Skeletal muscle tissue (tissue), 4 donors: ENCODE data around the gene RRN3. TPM values are rescaled to one million over a fixed set of nuclear protein-coding genes. Genes with fewer than 3 reads are reported as not detected.
A peak's percentile ranks its signal among the peaks of the same experiment; 100 is the strongest.
"Not testable (repeated sequence)": the region's sequence is repeated elsewhere in the genome, so short reads cannot be mapped to it uniquely, and the experiment has no call there.

Source experiments
- H3K27ac ChIP-seq: one replicate; pipeline ENCODE4 v1.7.0; 2013; ENCODE audit warnings: mild to moderate bottlenecking, low read depth, low read length, inconsistent platforms
- H3K27me3 ChIP-seq, 3 donors: one replicate each; pipeline ENCODE4 v1.7.0; 2013; ENCODE audit warnings: low read length in 3 of 3; ENCODE audit not compliant: control insufficient read depth in 3 of 3, insufficient read depth in 3 of 3
- H3K36me3 ChIP-seq, 3 donors: one replicate each; pipeline ENCODE4 v1.7.0; 2013; ENCODE audit warnings: low read length in 3 of 3; ENCODE audit not compliant: control insufficient read depth in 3 of 3, insufficient read depth in 3 of 3
- H3K4me1 ChIP-seq, 3 donors: one replicate each; pipeline ENCODE4 v1.7.0; 2013; ENCODE audit warnings: low read length in 3 of 3, mild to moderate bottlenecking in 3 of 3; ENCODE audit not compliant: control insufficient read depth in 3 of 3, insufficient read depth in 3 of 3
- H3K4me3 ChIP-seq, 3 donors: one replicate each; pipeline ENCODE4 v1.7.0; 2013; ENCODE audit warnings: low read length in 3 of 3
- H3K9ac ChIP-seq, 3 donors: one replicate each; pipeline ENCODE4 v1.7.0; 2013; ENCODE audit warnings: low read length in 3 of 3, mild to moderate bottlenecking in 3 of 3, moderate library complexity in 2 of 3, low read depth in 1 of 3
- H3K9me3 ChIP-seq, 3 donors: one replicate each; pipeline ENCODE4 v1.7.0; 2013; ENCODE audit warnings: low read length in 3 of 3; ENCODE audit not compliant: control insufficient read depth in 3 of 3
- total RNA-seq: library from RNA; depleted of rRNA; stranded (reverse); fragments of >200 nt; gene quantifications from one replicate; pipeline ENCODE4 v1.2.3, GENCODE V29; 2014
- donor health status: Osteomylitis.

Gene RRN3
- total RNA-seq, 1 donor from 2014 or later, result 26.6 TPM

DNA sequence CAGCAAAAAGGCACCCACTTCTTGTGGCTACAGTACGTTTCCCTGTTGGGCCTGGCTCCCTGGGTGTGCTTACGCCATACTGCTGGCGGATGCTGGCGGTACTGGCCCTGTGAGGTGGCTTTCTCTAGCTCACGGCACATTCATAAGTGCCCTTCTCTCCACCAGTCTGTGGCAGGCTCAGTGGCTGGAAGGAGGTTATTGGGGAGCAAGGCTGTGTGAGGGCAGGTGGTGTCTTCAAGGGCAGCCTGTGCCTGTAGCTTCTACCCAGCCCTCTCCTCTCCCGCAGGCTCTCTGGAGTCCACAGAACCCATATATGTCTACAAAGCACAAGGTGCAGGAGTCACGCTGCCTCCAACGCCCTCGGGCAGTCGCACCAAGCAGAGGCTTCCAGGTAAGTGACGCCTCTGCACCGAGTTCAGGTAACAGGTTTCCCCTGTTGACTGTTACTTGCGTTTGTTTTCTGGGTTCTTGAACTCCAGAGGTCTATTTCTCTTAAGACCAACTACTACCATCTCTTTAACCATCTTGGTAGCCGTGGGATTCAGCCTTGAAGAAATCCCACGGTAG, 58.8 kb downstream of the RRN3 start:
- H3K9ac ChIP-seq, result no peak overlapping the region
- H3K27me3 ChIP-seq, result no peaks in the 10 kb centered on the region
- H3K9me3 ChIP-seq, result no peaks in the 10 kb centered on the region
- H3K27ac ChIP-seq, result peak overlapping the region; percentile 13
- no peak overlapping the region for H3K4me3 ChIP-seq
- peaks cover 0 to 10% (median 7%) of the 10 kb centered on the region in 3 donors for H3K4me1 ChIP-seq
- peaks cover 61 to 89% (median 87%) of the 10 kb centered on the region in 3 donors for H3K36me3 ChIP-seq

DNA sequence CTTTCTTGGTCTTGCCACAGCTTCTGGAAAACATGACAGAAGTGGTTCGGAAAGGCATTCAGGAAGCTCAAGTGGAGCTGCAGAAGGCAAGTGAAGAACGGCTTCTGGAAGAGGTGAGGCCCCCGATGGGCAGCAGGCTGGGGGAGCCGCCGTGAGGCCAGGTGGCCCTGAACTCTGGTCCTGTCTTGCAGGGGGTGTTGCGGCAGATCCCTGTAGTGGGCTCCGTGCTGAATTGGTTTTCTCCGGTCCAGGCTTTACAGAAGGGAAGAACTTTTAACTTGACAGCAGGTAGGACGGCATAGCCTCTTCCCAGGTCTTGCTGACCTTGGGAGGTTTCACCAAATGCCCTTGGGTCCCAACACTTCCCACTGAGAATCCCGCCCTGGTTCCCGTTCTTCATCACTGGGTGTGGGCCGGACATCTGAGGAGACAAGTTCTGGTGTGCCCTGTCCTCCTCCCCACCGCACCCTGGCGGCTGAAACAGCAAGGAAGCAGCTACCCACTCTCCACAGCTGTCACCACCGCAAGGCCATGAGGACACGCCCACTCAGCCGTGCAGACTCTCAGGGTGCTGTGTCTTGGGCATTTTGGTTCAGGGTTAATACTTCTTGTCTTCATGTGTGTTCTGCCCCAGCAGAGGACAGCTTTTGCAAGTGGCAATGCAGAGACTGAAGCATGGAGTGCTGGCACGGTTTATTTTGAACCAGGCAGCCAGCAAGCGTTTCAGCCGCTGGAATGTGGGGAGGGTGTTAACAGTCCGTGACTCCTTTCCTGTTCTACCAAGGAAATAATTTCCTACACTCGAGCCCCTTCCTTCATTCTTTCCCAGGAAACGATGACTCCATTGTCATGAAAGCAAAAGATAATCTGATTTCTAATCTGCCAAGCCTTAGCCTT, 59.6 kb downstream of the RRN3 start:
- Histone ChIP-seq H3K4me3 (no peak overlapping the region), H3K4me1 (peaks cover 2 to 11% (median 10%) of the 10 kb centered on the region in 3 donors), H3K27me3 (no peaks in the 10 kb centered on the region), H3K9ac (no peak overlapping the region), H3K27ac (peak overlapping the region; percentile 13), H3K9me3 (no peaks in the 10 kb centered on the region), H3K36me3 (peaks cover 58 to 82% (median 81%) of the 10 kb centered on the region in 3 donors)

DNA sequence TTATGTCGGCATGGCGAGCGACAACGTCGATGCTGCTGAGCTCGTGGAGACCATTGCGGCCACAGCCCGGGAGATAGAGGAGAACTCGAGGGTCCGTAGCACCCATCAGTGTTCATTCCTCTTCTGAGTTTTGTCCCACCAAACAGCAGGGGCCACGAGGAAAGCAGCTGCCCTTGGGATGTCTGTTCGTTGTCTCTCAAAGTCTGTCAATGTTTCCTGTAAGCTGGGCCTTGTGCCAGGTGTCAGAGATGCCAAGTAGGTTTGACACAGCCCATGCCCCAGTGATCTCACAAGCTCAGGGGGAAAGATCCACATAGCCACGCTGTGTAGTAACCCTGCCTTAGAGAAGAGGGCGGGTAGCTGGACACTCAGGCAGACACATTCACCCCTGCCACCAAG, 60.8 kb downstream of the RRN3 start:
- H3K36me3 ChIP-seq, result peaks cover 62 to 80% (median 78%) of the 10 kb centered on the region in 3 donors
- H3K4me1 ChIP-seq, result peaks cover 11 to 21% (median 14%) of the 10 kb centered on the region in 3 donors
- H3K27me3 ChIP-seq, result no peaks in the 10 kb centered on the region
- no peak overlapping the region for H3K4me3 ChIP-seq
- no peak overlapping the region for H3K27ac ChIP-seq
- H3K9me3 ChIP-seq, result no peaks in the 10 kb centered on the region
- no peak overlapping the region for H3K9ac ChIP-seq

DNA sequence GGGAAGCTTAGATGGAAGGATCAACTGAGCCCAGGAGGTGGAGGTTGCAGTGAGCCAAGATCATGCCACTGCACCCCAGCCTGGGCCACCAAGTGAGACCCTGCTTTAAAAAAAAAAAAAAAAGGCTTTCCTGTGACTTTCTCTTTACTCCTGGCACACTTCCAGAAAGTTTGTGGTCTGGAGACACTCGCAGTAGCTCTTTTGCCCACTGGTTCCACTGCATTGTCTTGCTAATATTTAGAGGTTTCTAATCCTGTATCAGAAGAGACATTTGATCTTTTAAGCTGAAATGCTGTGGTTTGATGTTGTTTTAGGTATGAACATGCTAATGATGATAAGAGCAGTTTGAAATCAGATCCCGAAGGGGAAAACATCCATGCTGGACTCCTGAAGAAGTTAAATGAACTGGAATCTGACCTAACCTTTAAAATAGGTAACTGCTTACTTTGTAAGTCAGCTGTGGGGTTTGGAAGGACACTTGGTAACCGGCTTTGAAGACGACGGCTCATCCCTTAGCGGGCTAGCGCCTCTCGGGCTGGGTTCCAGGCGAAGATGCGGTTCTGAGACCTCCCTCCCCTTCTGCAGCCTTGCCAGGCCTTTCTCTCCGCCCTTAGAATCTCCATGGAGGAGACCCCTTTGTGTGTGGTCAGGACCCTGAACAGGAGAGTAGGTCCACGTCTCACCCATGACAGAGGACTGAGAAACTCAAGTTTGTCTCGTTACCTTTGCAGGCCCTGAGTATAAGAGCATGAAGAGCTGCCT, 61.3 kb downstream of the RRN3 start:
- no peak overlapping the region for H3K27ac ChIP-seq
- H3K36me3 ChIP-seq, result peaks cover 62 to 76% (median 74%) of the 10 kb centered on the region in 3 donors

DNA sequence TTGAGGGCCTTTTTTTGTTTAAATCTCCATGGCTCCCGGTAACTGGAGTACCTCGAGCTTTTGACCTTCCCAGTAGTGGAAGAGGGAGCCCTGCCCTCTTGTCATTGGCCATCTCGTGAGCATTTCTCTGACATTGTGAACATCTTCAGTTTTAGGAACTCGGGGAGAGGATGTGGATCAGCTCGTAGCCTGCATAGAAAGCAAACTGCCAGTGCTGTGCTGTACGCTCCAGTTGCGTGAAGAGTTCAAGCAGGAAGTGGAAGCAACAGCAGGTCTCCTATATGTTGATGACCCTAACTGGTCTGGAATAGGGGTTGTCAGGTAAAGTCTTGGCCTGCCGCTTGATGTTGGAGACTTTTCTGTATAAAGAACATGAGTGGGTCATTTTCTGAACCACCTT, 62.5 kb downstream of the RRN3 start:
- H3K4me1 ChIP-seq, result peaks cover 20 to 35% (median 22%) of the 10 kb centered on the region in 3 donors
- H3K27me3 ChIP-seq, result no peaks in the 10 kb centered on the region
- no peaks in the 10 kb centered on the region for H3K9me3 ChIP-seq
- peaks cover 57 to 71% (median 64%) of the 10 kb centered on the region in 3 donors for H3K36me3 ChIP-seq
- H3K9ac ChIP-seq, result no peak overlapping the region
- H3K4me3 ChIP-seq, result no peak overlapping the region
- no peak overlapping the region for H3K27ac ChIP-seq

More for the DNA sequence above, 61.3 kb downstream of the RRN3 start:
- Histone ChIP-seq H3K27me3 (no peaks in the 10 kb centered on the region), H3K9me3 (no peaks in the 10 kb centered on the region), H3K9ac (no peak overlapping the region), H3K4me1 (peaks cover 14 to 27% (median 15%) of the 10 kb centered on the region in 3 donors), H3K4me3 (no peak overlapping the region)

DNA sequence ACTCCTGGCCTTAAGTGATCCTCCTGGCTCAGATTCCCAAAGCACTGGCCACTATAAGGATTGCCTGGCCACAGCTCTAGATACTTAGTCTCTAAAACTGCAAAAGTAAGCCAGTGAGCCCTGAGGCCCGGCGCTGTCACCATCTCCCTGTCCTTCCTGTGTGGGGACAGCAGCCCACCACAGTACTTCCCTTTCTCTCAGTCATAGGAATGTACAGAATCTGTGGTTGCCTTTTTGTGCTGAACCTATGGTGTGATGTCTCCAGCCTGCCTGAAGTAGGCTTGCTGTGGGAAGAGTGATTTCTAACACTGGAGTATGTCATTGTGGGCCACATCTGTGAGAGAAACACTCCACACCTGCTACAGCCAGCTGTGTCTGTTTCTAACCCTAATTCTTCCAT, 62.9 kb downstream of the RRN3 start:
- H3K27me3 ChIP-seq, result no peaks in the 10 kb centered on the region
- no peak overlapping the region for H3K4me3 ChIP-seq
- H3K36me3 ChIP-seq, result peaks cover 55 to 67% (median 60%) of the 10 kb centered on the region in 3 donors
- H3K9me3 ChIP-seq, result no peaks in the 10 kb centered on the region
- no peak overlapping the region for H3K27ac ChIP-seq
- peaks cover 20 to 35% (median 22%) of the 10 kb centered on the region in 3 donors for H3K4me1 ChIP-seq
- no peak overlapping the region for H3K9ac ChIP-seq

DNA sequence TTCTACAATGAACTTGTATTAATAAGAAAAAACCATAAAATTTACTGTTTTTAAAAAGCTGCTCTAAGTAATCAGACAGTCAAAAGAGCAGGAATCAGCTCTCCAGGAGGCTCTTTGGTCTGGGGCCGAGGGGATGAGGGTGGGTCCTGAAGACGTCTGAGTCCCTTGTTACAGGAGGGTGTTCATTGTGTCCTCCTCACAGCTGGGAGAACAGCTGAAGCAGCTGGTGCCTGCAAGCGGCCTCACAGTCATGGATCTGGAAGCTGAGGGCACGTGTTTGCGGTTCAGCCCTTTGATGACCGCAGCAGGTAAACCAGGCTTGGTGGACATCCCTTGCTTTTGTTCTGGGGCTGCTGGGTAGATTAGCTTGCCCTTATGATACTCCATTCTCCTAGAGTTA, 64.3 kb downstream of the RRN3 start:
- not testable (repeated sequence) for H3K4me3 ChIP-seq, H3K9ac ChIP-seq, H3K27me3 ChIP-seq, H3K9me3 ChIP-seq
- Histone ChIP-seq H3K36me3 (peaks cover 42 to 54% (median 46%) of the 10 kb centered on the region in 3 donors), H3K4me1 (peaks cover 22 to 40% (median 22%) of the 10 kb centered on the region in 3 donors), H3K27ac (peak overlapping the region; percentile 25)

DNA sequence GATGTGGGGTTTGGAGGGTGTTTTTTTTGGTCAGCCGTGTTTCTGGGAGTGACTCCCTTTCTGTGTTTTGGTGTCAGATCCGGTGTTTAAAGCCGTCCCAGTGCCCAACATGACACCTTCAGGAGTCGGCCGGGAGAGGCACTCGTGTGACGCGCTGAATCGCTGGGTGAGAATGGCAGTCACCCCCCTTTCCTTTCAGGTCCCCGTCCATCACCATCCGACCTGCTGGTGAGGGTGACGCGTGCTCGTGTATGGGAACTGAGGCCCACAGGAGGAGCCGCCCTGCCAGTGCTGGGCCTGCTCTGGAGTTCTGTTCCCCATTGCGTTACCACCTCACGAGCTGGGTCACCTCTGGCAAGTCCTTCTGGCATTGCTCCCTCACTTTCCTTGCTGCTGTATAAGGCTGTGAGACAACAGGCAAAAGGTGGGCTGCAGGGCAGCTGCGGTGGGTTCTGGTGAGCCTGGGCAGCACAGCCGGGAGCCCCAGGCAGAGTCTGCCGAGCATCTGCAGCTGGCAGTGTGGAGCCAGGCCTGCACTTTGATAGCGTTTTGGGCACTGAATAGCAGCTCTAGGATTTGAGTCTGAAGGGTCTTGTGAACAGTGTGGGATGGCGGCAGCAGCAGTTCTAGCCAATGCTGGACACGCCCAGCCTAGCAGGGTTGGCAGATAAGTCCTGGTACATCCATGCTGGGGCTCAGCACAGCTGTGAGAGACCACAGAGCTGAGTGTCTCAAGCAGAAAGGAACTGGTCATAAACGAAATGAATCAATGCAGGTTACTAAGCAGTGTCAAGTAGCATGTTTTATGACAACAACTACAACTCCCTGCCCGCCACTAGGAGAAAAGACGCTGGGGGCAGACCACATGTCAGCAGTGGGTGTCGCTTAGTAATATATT, 65.0 kb downstream of the RRN3 start:
- peak overlapping the region in 2 of 3 donors; percentile 14 to 25 for H3K9ac ChIP-seq
- H3K36me3 ChIP-seq, result peaks cover 36 to 47% (median 43%) of the 10 kb centered on the region in 3 donors
- not testable (repeated sequence) for H3K27me3 ChIP-seq, H3K9me3 ChIP-seq
- peak overlapping the region; percentile 36 for H3K27ac ChIP-seq
- H3K4me1 ChIP-seq, result peaks cover 19 to 35% (median 22%) of the 10 kb centered on the region in 3 donors
- H3K4me3 ChIP-seq, result peak overlapping the region in 1 of 3 donors; percentile 35

DNA sequence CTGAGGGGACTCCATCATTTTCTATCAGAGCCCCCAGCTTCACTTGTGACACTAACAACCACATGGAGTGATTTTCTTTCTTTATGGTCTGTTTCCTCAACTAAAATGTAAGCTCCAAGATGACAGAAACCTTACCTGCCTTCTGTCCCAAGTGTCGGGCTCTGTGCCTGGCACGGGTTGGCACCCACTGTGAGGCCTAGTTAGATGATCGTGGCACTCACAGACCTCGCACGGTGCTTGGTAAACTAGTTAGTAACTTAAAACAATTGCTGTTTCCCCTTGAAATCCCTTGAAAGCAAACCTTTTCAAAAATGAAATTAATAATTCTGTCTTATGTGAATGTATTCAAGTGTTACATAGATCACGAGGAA, 65.7 kb downstream of the RRN3 start:
- Histone ChIP-seq H3K27ac (peak overlapping the region; percentile 36), H3K36me3 (peaks cover 29 to 45% (median 41%) of the 10 kb centered on the region in 3 donors), H3K4me1 (peaks cover 19 to 31% (median 22%) of the 10 kb centered on the region in 3 donors), H3K9ac (peak overlapping the region in 1 of 3 donors; percentile 25)
- not testable (repeated sequence) for H3K27me3 ChIP-seq, H3K4me3 ChIP-seq, H3K9me3 ChIP-seq
